Measurements from ENCODE around the gene FAM76A.

Gene FAM76A

GRCh38 chr1:27719286-27720251, 6.2 kb upstream of the FAM76A start:
- no peak for DNase-seq (ENCODE audit: extremely low read depth in 1 of 2, low read depth in 1 of 2)

- no peak for DNase-seq (ENCODE audit: extremely low read depth in 1 of 2, low read depth in 1 of 2)
Observed at GRCh38 chr1:27724961-27725373, 794 bp upstream of the FAM76A start.

GRCh38 chr1:27726173-27727044, 648 bp downstream of the FAM76A start:
- DNase-seq (ENCODE audit: extremely low read depth in 1 of 2, low read depth in 1 of 2) = peak in 1 of 2 donors; percentile 4

- DNase-seq (ENCODE audit: extremely low read depth in 1 of 2, low read depth in 1 of 2) = no peak
Observed at GRCh38 chr1:27727126-27727525, 1.4 kb downstream of the FAM76A start.

GRCh38 chr1:27736252-27736651, 10.5 kb downstream of the FAM76A start:
- DNase-seq (ENCODE audit: extremely low read depth in 1 of 2, low read depth in 1 of 2) = no peak

GRCh38 chr1:27741121-27741520, 15.4 kb downstream of the FAM76A start:
- no peak for DNase-seq (ENCODE audit: extremely low read depth in 1 of 2, low read depth in 1 of 2)

- no peak for DNase-seq (ENCODE audit: extremely low read depth in 1 of 2, low read depth in 1 of 2)
Observed at GRCh38 chr1:27744556-27744955, 18.8 kb downstream of the FAM76A start.

GRCh38 chr1:27745466-27745865, 19.7 kb downstream of the FAM76A start:
- no peak for DNase-seq (ENCODE audit: extremely low read depth in 1 of 2, low read depth in 1 of 2)

GRCh38 chr1:27752360-27752759, 26.6 kb downstream of the FAM76A start:
- DNase-seq (ENCODE audit: extremely low read depth in 1 of 2, low read depth in 1 of 2) = no peak

GRCh38 chr1:27755286-27755685, 29.5 kb downstream of the FAM76A start:
- DNase-seq (ENCODE audit: extremely low read depth in 1 of 2, low read depth in 1 of 2) = no peak

GRCh38 chr1:27755865-27756264, 30.1 kb downstream of the FAM76A start:
- DNase-seq (ENCODE audit: extremely low read depth in 1 of 2, low read depth in 1 of 2) = no peak

- no peak for DNase-seq (ENCODE audit: extremely low read depth in 1 of 2, low read depth in 1 of 2)
Observed at GRCh38 chr1:27759236-27759635, 33.5 kb downstream of the FAM76A start.

- DNase-seq (ENCODE audit: extremely low read depth in 1 of 2, low read depth in 1 of 2) = no peak
Observed at GRCh38 chr1:27760426-27760825, 34.7 kb downstream of the FAM76A start.

GRCh38 chr1:27762033-27762432, 36.3 kb downstream of the FAM76A start:
- no peak for DNase-seq (ENCODE audit: extremely low read depth in 1 of 2, low read depth in 1 of 2)

- no peak for DNase-seq (ENCODE audit: extremely low read depth in 1 of 2, low read depth in 1 of 2)
Observed at GRCh38 chr1:27763358-27763757, 37.6 kb downstream of the FAM76A start.

GRCh38 chr1:27770293-27770830, 44.6 kb downstream of the FAM76A start:
- DNase-seq (ENCODE audit: extremely low read depth in 1 of 2, low read depth in 1 of 2) = no peak

- no peak for DNase-seq (ENCODE audit: extremely low read depth in 1 of 2, low read depth in 1 of 2)
Observed at GRCh38 chr1:27772036-27772931, 46.5 kb downstream of the FAM76A start.

- DNase-seq (ENCODE audit: extremely low read depth in 1 of 2, low read depth in 1 of 2) = peak; percentile 95 to 99
Observed at GRCh38 chr1:27772932-27773825, 47.4 kb downstream of the FAM76A start, which contains the start of gene STX12. Gene STX12, plus strand, starts transcription at chr1:27773219. Its CDS starts 89 bp downstream, at chr1:27773308.

GRCh38 chr1:27773826-27774445, 48.2 kb downstream of the FAM76A start:
- DNase-seq (ENCODE audit: extremely low read depth in 1 of 2, low read depth in 1 of 2) = no peak
